HG03558 (cell line): Measurements from ENCODE around the gene POP4.

Experiments
- ATAC-seq: cut with Tn5 transposase; IDR thresholded peaks from one replicate; pipeline ENCODE4 v1.9.1; 2021; ENCODE audit warnings: moderate number of reproducible peaks; ENCODE audit not compliant: unreplicated experiment; ENCODE audit errors: extremely low read depth

The POP4 gene

DNA sequence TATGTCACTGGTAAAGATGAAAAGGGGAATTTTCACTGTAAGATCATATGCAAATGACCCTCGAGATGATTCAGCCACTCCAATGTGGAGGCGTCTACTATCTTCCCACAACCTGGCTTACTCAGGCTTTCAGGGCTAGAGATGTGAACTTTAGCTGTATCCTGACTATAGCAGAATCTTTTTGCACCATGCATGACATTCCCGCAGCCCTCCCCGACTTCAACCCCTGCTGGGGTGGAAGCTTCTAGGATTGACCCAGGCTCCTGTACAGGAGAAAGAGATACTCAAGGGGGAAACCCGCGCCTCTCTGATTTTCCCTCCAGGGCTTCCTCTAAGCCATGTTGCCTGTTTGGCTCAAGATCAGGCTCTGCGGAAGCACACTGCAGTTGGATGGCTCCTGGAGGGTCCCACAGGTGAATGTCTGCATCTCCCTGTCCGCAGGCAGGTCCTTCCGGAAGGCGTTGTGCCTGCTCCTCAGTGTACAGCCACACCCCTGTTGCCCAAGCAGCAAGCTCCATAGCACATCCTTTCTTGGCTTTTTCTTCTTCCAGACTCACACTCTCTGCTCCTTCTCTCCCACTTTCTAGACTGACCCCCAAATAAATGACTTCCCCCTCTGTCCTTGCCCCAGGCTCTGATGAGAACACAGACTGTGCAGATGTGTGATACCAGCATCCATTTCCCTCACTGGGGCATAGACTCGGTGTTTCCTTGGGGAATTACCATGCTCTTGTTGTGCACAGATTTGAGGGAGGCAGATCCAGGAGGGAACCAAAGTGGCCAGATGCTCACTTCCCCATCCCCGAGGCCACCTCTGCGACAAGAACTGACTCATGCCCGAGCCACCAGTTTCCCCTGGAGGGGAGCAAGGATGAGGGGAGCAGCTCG is 29.1 kb upstream of the POP4 start:
- ATAC-seq: no peak

DNA sequence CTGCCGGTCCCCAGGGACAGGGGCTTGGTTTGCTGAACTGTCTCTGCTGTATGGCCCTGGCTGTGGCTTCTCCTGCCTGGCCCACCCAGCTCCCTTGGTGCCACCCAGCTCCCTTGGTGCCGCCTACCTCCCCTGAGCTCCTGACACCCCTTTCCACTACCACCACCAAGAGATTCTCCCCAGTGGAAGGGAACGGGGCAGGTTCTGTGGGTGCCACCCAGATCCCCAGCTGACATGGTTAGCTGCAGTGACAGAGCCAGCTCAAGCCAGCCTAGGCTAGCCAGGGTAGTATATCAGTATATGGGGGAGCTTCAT is 28.5 kb upstream of the POP4 start:
- no peak for ATAC-seq

DNA sequence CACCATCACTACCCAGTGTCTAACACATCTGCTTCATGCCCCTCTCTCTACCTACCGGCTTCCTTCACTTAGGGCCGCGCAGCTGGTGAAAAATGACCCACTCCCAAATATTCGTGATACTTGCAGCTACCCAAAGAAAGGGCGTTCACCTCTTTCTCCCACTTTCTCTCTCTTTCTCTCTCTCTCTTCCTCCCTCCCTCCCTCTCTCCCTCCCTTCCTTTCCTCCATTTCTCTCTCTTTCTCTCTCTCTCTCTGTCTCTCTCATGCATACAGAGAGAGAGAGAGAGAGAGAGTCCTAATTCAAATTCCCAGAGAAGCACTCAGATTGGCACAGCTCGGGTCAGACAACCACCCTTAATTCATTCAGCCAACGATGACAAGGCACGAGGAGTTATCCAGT is 27.7 kb upstream of the POP4 start:
- no peak for ATAC-seq

DNA sequence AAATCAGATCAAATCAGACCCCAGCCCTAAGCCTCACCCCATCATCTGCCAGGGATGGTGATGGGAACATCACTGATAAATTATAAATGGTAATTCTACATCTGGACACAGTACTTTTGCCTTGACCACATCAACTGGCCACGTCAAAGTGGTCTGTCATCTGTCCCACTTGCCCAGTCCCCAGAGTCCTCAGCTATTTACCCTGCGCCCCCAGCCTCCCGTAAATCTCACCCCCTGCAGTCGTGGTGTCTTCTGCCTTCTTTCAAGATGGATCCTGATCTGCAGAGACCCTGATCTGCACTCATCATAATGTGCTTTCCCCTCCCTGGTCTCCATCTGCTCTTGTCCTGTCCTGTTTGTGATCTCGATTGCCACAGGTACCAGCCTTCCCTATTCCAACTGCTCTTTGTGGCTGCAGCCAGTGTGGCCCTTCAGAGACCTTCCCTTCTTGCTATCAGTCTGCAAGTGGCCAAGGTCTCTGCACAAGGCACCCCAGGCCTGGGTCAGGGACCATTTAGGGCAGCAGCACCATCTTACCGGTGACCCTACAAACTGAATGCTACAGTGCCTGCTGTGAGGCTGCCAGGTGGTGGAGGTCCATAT is 26.7 kb upstream of the POP4 start:
- ATAC-seq: no peak

DNA sequence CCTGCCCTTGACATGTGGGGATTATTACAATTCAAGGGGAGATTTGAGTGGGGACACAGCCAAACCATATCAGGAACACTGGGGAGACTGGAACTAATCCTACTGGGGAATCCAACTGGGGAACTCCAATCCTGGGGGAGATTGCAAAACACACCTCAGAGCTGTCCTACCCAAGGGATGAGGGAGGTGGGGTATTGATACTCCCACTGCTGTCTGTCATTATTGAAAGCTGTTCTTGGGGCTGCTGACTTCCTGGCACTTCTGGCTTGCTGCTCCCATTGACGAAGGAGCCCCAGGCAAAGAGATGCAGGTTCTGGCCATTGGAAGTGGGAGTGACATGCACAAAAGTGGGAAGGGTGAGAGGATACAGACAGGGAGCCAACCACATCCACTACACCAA is 24.7 kb upstream of the POP4 start:
- no peak for ATAC-seq

DNA sequence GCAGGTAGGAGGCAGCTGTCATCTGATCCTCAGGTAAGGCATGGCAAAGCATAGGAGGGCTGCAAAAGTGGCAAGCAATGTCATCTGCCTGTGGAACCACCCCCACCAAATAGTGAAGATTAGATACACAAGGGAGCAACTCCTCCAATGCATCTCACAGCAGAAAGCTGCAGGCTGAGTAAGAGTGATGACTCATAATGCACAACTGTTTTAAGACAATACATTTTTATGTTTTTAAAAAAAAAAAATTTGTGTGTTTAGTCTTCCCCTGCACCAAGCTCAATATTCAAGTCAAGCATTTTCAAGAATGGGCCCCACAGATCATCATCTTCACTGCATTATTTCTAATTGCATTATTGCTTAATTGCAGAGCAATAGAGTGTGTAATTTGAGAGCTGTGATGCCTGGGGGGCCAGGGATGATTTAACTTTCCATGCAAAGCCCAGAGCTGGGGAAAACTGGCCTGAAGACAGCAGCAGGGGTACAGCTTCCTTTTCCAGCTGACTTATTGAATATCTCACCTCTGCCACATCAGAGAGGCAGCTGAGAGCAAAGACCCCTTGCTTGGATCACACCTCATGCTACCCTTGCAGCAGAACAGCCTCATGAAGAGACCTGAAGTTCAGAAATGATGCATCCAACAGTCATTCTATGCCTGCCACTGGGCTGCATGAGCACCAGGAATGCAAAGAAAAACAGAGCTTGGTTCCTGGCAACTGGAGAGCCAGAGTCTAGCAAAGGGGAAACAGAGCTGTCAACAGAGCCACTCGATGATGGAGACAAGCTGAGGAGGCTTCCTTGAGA is 22.7 kb upstream of the POP4 start:
- ATAC-seq: no peak

DNA sequence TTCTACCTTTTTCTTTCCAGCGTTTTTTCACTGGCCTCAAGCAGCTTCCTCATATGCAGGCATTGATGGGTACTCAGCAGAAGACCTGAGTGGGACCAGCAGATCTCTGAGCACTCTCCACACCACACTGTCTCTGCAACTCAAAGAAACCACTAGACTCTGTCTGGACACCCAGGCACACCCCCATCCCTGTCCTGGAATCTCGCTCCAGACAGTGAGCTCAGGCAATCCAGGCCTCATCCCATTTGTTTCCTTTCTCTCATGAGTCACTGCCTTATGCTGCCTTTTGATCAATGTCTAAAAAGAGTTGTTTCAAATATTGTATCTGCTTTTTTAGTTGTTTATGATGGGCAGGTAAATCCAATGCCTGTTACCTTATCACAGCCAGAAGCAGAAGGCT is 19.7 kb upstream of the POP4 start:
- no peak for ATAC-seq

DNA sequence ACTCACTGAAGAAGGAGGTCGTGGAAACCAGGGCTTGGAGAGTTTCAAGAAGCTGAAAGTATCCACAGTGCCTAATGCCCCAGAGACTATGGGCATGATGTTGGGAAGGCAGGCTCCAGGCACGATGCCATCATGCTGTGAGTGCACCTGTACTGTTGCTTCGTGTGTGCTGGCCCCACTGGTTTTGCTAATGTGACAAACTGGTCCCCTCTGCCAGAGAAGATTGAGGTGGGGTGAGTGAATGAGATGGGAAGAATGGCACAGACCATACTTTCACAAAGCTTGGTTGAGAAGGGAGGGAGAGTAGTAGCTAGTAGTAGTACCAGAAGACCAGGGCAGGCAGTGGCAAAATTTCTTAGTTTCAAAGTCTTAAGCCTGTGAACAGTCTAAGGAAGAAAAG is 19.0 kb upstream of the POP4 start:
- no peak for ATAC-seq

DNA sequence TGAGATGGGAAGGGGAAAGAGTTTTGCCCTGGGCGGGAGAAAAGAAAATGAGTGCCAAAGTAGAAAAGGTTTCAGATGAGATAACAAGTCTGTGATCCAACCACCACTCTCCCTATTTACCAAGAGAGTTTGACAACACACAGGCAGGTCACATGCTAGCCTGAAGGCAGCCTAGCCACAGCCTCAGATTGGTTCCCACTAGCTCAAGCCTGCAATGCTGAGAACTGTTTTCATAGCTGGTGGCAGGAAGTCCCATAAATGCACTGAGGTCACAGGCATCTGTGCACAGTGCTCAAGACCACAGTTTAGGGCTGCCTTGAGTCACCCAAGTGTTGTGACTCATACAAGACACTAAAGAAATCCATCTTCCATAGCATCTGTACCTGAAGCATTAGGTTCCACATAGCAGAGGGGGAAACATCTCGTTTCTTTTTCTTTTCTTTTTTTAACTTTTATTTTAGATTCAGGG is 18.5 kb upstream of the POP4 start:
- ATAC-seq: peak; percentile 92

DNA sequence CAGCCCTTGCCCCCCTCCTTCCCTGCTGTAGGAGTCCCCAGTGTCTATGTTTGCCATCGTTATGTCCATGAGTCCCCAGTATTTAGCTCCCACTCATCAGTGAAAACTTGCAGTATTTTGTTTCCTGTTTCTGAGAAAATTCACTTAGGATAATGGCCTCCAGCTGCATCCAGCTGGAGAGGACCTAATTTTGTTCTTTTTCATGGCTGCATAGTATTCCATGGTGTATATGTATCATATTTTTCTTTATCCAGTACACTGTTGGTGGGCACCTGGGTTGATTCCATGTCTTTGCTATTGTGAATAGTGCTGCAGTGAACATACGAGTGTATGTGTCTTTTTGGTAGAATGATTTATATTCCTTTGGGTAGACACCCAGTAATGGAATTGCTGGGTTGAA is 18.0 kb upstream of the POP4 start:
- no peak for ATAC-seq

DNA sequence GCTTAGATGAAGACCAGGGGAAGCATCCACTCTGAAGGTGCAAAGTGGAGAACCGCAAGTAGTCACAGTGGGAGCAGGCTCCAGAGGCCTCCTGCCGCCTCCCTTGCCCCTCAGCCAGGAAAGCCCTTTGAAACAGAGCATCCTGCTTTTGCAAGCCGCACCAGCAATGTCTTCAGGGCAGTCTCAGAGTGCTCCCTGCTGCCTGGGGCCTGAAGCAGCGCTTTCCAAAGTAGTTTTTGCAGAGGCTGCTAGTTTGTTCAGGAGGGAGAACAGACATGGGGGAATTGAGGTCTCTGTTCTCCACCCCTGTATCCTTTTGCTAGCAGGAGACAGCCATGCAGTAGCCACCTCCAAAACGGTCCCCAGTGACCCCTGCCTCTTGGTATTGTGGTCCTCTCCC is 15.8 kb upstream of the POP4 start:
- no peak for ATAC-seq

DNA sequence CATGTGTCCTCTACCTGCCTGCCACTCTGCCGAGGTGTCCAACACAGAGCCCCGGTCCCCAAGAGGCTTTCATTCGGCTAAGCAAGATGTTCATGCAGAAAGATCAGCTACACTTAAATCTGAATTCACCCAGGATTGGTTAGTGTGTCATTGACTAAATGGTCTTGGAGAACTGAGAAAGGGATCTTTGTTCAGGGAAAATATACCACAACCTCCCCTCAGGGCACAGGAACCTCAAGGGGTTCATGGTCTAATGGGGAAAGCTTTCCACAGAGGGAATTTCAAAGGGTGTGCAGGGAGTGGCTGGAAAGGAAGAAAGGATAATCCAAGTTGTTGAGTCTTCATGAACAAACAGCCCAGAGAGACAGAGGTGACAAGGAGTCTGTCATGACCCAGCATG is 14.4 kb upstream of the POP4 start:
- no peak for ATAC-seq

DNA sequence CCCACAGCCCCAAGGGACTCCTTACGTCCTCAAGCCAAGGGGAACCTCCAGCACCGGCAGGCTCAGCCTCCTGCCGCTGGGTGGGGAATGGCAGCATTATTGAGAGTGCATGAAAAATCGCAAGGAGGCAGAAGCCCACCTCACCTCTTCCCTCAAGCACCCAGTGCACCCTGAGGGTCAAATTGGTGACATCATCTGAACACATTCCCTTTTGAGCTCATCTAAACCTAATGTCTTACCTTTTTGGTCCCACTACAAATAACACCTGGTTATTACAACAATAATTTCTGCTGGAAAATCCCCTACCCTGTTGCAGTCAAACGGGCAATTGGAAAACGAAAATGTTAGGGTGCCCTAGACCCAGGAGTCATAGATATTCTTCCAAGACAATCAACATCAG is 12.2 kb upstream of the POP4 start:
- no peak for ATAC-seq

DNA sequence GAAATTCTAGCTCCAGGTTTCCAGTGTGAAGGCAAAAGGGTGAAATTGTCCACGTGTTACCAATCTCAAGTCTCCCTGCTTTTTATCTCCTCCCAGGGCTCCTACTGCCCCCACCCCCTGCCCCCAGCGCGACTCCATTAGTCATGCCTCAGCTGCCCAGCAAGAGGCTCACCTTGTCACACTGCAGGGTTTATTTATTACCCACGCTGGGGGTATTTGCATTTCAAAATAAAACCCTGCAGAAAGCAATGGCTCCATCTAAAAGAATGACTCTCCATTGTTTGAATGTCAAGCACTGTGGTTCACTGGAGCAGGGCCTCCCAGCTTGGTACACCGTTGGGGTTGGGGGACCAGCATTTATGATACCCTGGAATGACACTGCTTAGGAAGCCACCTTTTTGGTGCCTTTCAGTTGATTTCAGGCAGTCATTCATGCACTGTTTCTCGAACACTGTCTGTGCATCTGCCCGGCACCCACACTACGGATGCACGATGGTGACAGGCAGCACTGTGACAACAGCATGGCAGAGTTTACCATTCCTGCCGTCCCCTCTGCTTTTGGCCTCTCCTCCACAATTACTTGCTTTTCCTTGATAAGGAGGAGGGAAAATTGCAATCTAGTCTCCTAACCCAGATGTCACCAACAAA is 9.9 kb upstream of the POP4 start:
- ATAC-seq: no peak

DNA sequence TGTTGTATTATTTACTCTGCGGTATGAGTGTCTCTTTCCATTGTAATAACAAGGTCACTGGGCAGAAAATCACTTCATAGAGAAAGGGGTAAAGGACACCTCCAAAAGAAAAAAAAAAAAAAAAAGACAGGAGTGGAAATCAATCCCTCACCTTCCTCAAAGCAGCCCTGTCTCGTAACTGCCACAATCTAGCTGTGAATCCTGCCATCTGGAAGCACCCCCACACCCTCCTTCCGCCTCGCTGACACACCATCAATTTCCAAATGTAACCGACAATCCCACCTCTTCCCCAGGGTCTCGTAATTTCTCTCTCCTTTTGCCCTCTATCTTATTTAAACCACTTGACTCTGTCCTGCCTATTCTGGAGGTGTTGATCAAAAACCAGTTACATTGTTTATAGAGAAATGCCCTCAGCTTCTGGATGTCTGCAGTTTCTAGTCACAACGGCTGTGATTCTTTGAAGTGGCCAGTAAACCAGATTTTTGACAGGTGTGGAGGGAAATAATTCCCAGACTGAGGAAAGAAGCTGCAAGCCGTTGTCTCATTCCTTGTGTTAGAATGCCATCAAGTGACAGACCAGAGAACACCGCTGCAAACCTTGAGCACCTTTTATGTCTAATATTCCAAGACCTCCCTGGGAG is 9.1 kb upstream of the POP4 start:
- ATAC-seq: no peak

DNA sequence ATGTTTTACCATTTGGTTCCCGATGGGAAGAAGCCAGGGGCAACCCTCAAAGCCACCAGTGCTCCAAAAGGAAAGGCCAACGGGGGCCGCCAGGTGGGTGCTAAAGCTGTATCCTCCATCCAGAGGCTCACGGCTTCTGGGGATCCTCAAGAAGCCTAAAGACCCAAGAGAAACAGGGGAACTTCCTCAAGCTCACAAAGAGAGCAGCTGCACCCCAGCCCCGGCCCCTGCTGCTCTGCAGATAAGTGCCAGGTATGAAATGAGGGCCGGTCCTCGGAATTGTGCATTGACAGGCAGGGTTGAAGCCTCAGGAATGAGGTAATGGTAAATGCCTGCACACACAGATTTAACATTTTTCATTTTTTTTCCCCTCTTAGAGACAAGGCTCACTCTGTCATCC is 8.0 kb upstream of the POP4 start:
- no peak for ATAC-seq

DNA sequence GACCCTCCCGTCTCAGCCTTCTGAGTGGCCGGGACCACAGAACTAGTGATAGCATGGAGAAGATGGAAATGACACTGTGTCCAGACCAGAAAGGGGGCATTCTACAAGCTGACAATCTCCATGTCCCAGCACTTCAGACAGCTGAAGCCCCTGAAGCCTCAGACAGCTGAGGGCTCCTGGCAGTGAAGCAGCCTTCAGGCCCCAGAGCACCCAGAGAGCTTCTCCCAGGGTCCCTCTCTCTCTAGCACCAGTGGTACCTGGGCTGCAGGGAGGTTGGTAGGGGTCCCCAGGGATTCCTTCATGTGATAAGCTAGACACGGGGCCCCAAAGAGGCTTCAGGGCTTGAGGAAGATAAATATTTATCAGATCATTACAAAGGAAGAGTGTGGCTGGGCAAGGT is 7.6 kb upstream of the POP4 start:
- ATAC-seq: no peak

DNA sequence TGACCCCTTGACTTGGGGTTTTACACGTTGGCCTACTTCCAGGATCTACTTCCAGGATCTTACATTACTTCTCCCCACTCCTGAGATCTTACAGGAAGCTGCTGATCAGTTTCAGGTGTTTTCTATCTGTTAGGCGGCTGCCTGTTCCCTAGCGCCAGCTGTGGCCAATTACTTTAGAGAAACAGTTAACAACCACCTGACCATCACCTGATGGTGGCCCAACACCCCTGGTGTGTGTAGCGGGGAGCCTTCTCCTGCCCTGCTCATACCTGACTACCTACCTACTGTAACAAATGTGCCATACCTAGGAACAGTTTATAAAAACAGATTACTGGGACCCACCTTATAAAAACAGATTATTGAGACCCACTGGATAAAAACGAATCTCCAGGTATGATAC is 2.8 kb upstream of the POP4 start:
- ATAC-seq: no peak

DNA sequence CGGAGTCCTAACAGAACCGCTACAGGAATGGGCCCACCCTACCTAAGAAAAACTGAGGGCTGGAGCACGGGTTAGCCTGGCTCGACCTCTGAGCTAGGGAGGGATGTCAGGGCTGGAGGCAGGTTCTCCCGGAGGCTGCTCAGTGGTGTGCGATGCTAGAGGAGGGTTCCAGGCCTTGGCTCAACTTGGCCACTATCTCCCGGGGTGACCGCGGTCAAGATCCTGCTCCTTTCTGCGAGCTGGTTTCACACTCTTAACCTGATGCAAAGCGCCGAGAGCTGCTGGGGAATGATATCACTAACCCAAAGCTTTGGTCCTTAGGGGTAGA is 301 bp downstream of the POP4 start:
- no peak for ATAC-seq

DNA sequence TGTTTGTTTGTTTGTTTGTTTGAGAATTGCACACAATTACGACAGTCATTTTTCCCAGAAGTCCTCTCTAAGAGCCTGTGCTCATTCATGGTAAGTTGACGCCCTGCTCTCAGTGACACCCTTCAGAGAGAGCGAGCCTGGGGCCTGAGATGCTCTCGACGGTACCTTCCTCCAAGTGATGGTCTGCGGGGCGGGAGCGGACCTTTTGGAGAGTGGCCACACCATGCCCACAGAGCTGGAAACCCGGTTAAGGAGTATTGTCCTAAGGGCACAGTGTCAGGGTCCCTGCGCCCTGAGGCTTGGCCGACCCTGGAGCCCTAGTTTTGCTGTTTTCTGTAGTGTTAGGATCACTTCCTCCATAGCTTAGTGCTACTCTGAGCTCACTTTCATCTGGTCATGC is 3.6 kb downstream of the POP4 start:
- no peak for ATAC-seq

DNA sequence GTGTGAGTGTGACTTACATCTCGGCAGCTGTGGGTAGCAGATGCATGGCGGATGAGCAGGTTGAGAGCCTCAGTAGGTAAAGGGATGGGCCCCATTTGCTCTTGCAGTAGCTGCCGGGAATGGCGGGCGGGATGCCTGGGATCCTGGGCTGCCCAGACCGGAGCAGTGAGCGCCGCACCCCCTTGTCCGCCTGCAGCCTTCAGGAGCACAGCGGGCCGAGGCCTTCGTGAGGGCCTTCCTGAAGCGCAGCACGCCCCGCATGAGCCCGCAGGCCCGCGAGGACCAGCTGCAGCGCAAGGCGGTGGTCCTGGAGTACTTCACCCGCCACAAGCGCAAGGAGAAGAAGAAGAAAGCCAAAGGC is 4.1 kb downstream of the POP4 start:
- no peak for ATAC-seq
